K562 (cell line): ENCODE data around the gene MEX3D. TPM values are rescaled to one million over a fixed set of nuclear protein-coding genes. Genes with fewer than 3 reads are reported as not detected.

Source experiments
- ARID3B ChIP-seq: fragments of 250-450 bp; sonication (Bioruptor Pico); IDR thresholded peaks from 2 replicates; pipeline ENCODE4 v1.4.0; 2020; ENCODE audit warnings: borderline replicate concordance
- CC2D1A ChIP-seq: fragments of 450-650 bp; IDR thresholded peaks from 2 replicates; pipeline ENCODE4 v1.6.1; 2017; ENCODE audit warnings: mild to moderate bottlenecking
- CEBPB ChIP-seq: fragments of 450-650 bp; IDR thresholded peaks from 2 replicates; pipeline ENCODE4 v1.6.1; 2016; ENCODE audit warnings: missing genetic modification characterization, missing compliant biosample characterization
- CUX1 ChIP-seq: fragments of 200-800 bp; sonication (Bioruptor generic); IDR thresholded peaks from 2 replicates; pipeline ENCODE4 v1.6.1; 2016; ENCODE audit warnings: missing genetic modification characterization, missing compliant biosample characterization
- FOXJ3 ChIP-seq: sonication (generic); formaldehyde crosslinking; IDR thresholded peaks from 2 replicates; pipeline ENCODE4 v1.4.0; 2020; ENCODE audit warnings: mild to moderate bottlenecking, missing genetic modification reagents
- NBN ChIP-seq: fragments of 450-650 bp; IDR thresholded peaks from 2 replicates; pipeline ENCODE4 v1.6.1; 2016; ENCODE audit warnings: low read depth, mild to moderate bottlenecking
- NFRKB ChIP-seq: fragments of 450-650 bp; IDR thresholded peaks from 2 replicates; pipeline ENCODE4 v1.6.1; 2016; ENCODE audit warnings: low read depth
- NR1H2 ChIP-seq: sonication (generic); formaldehyde crosslinking; IDR thresholded peaks from 2 replicates; pipeline ENCODE4 v1.4.0; 2020; ENCODE audit warnings: mild to moderate bottlenecking, missing genetic modification reagents
- PHF8 ChIP-seq: fragments of 200-600 bp; sonication (generic); IDR thresholded peaks from 2 replicates; pipeline ENCODE4 v1.6.1; 2012; ENCODE audit warnings: mixed run types, mild to moderate bottlenecking, inconsistent platforms, low read length, moderate library complexity, borderline replicate concordance
- RBM14 ChIP-seq: fragments of 200-400 bp; formaldehyde crosslinking; IDR thresholded peaks from 2 replicates; pipeline ENCODE4 v1.6.1; 2018; ENCODE audit warnings: low read depth, mild to moderate bottlenecking, low read length, moderate library complexity, borderline replicate concordance; ENCODE audit not compliant: insufficient read depth
- RFX7 ChIP-seq: fragments of 250-450 bp; sonication (Bioruptor Pico); IDR thresholded peaks from 2 replicates; pipeline ENCODE4 v1.5.1; 2021; ENCODE audit warnings: mild to moderate bottlenecking
- SMARCE1 ChIP-seq: fragments of 450-650 bp; IDR thresholded peaks from 2 replicates; pipeline ENCODE4 v1.7.1; 2016; ENCODE audit warnings: mild to moderate bottlenecking
- STAT6 ChIP-seq: sonication (generic); formaldehyde crosslinking; IDR thresholded peaks from 2 replicates; pipeline ENCODE4 v1.8.1; 2023; ENCODE audit warnings: mild to moderate bottlenecking, missing genetic modification reagents
- TAF1 ChIP-seq: IDR thresholded peaks from 2 replicates; pipeline ENCODE4 v1.6.1; 2011; ENCODE audit warnings: mild to moderate bottlenecking, low read length, moderate library complexity; ENCODE audit not compliant: insufficient read depth, control insufficient read depth, severe bottlenecking; ENCODE audit errors: extremely low read depth
- ZFP36 ChIP-seq: fragments of 150-350 bp; IDR thresholded peaks from 2 replicates; pipeline ENCODE4 v1.6.1; 2018; ENCODE audit warnings: low read length, low read depth; ENCODE audit not compliant: partially characterized antibody
- ZFP91 ChIP-seq: sonication (generic); formaldehyde crosslinking; IDR thresholded peaks from 2 replicates; pipeline ENCODE4 v1.8.0; 2022; ENCODE audit warnings: mild to moderate bottlenecking, missing genetic modification reagents
- ZNF224 ChIP-seq: sonication (generic); formaldehyde crosslinking; IDR thresholded peaks from 2 replicates; pipeline ENCODE4 v1.8.0; 2022; ENCODE audit warnings: mild to moderate bottlenecking, missing genetic modification reagents
- polyA plus RNA-seq, 8 experiments: library from polyadenylated mRNA; depleted of rRNA in 4 of 8; stranded (reverse) in 5 of 8; unstranded in 3 of 8; fragments of >200 nt; fragmentation: Nextera tagmentation in 2 of 8; fragmentation: Illumina TruSeq in 1 of 8; extraction: Ambion mirVana in 2 of 8; extraction: Trizol in 1 of 8; gene quantifications; 2 replicates each; pipeline versions ENCODE4 v1.2.1 to v1.2.3, GENCODE V29; 2011 to 2014; ENCODE audit warnings: inconsistent platforms in 1 of 8, missing spikeins in 1 of 8
- total RNA-seq, 7 experiments: library from RNA; depleted of rRNA in 6 of 7; stranded (reverse); fragments of >200 nt in 6 of 7; fragmentation: Illumina TruSeq in 2 of 7; extraction: Trizol in 2 of 7; gene quantifications; 2 replicates each; pipeline versions ENCODE4 v1.2.1 to v1.2.3, GENCODE V29; 2011 to 2021; ENCODE audit warnings: low replicate concordance in 1 of 7

The MEX3D gene
- total and polyA plus RNA-seq, 9 of the 15 experiments (the other 6 are each of a cell fraction or from before 2014, with no cell fraction given) = 1.7 to 39.3 (median 5.7) TPM

GRCh38 chr19:1513499-1514294, 54.4 kb downstream of the MEX3D start (continued):
- TF ChIP-seq CUX1 (no peak), NFRKB (no peak), NR1H2 (CRISPR knock-in tag) (no peak), ZNF224 (CRISPR knock-in tag) (no peak), ZFP36 (peak; percentile 100), CEBPB (tag) (no peak), RFX7 (CRISPR knock-in tag) (no peak), TAF1 (no peak), CC2D1A (no peak), ARID3B (CRISPR knock-in tag) (no peak), RBM14 (no peak), SMARCE1 (peak; percentile 55; the same call in 1 of the 2 replicates), NBN (no peak), PHF8 (no peak), STAT6 (CRISPR knock-in tag) (no peak), FOXJ3 (CRISPR knock-in tag) (no peak), ZFP91 (CRISPR knock-in tag) (no peak)
